Measurements from ENCODE around the gene DPYSL3.

DNA sequence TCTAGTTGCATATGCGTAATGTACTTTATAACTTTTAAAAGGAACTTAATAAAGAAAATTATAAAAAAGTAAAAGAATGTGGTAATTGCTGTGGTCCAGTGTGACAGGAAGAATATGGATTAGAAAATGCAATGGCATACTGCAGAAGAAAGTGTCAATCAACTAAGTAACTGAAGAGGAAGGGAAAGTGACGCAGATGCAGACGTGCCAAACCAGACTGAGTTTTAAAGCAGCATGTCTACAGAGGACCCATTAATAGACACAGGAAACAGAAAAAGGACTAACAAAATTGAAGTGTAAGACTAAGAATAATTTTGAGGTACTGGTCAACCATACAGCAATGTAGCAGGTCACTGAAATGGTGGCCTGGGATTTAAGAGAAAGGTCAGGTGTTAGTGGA, 73.3 kb downstream of the DPYSL3 start:
- TF ChIP-seq, protein P1, sequence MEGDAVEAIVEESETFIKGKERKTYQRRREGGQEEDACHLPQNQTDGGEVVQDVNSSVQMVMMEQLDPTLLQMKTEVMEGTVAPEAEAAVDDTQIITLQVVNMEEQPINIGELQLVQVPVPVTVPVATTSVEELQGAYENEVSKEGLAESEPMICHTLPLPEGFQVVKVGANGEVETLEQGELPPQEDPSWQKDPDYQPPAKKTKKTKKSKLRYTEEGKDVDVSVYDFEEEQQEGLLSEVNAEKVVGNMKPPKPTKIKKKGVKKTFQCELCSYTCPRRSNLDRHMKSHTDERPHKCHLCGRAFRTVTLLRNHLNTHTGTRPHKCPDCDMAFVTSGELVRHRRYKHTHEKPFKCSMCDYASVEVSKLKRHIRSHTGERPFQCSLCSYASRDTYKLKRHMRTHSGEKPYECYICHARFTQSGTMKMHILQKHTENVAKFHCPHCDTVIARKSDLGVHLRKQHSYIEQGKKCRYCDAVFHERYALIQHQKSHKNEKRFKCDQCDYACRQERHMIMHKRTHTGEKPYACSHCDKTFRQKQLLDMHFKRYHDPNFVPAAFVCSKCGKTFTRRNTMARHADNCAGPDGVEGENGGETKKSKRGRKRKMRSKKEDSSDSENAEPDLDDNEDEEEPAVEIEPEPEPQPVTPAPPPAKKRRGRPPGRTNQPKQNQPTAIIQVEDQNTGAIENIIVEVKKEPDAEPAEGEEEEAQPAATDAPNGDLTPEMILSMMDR (IDR thresholded peaks at IDR 0.05) = no peak
- TF ChIP-seq ZFX (IDR thresholded peaks at IDR 0.05; ENCODE audit: borderline replicate concordance) = no peak
